GM18507 (cell line): ENCODE measurements around the gene C19orf67.
A peak's percentile ranks its signal among the peaks of the same experiment; 100 is the strongest.
"Not testable (repeated sequence)": the region's sequence is repeated elsewhere in the genome, so short reads cannot be mapped to it uniquely, and the experiment has no call there.

Experiments
- DNase-seq: peaks from one replicate; pipeline ENCODE4 v3.0.0; 2011; ENCODE audit warnings: low read depth; ENCODE audit not compliant: insufficient read length; ENCODE audit errors: extremely low spot score
- FAIRE-seq: peaks from 2 replicates; lab custom pipeline; 2011; peaks lifted over from hg19 to GRCh38; lab: Jason Lieb, UNC

The C19orf67 gene

GRCh38 chr19:14035159-14035558 lies 50.4 kb downstream of the C19orf67 start:
- not testable (repeated sequence) for FAIRE-seq

GRCh38 chr19:14033946-14034345 lies 51.6 kb downstream of the C19orf67 start:
- DNase-seq, result no peak
- FAIRE-seq, result no peak

More at GRCh38 chr19:14035159-14035558, 50.4 kb downstream of the C19orf67 start:
- not testable (repeated sequence) for DNase-seq

- FAIRE-seq (peak; percentile 77), DNase-seq (peak; percentile 70)
Observed at GRCh38 chr19:14031719-14032480, 53.7 kb downstream of the C19orf67 start, which contains the start of gene IL27RA. Gene IL27RA (plus strand): TSS chr19:14031762. CDS start chr19:14031873, 111 bp downstream.
